Nephron progenitor cell (in vitro differentiated cells): Measurements from ENCODE around the gene EMC8.

ENCODE experiments used
- DNase-seq: peaks from one replicate; pipeline ENCODE4 v3.0.0; 2021
- H3K27ac Mint-ChIP-seq: 2 replicates; pipeline ENCODE4 v1.8.0; 2021; ENCODE audit warnings: mild to moderate bottlenecking, moderate library complexity, mixed read lengths
- H3K27me3 Mint-ChIP-seq: 2 replicates; pipeline ENCODE4 v1.8.0; 2021; ENCODE audit warnings: mild to moderate bottlenecking, low read depth, mixed read lengths; ENCODE audit not compliant: poor library complexity
- H3K36me3 Mint-ChIP-seq: 2 replicates; pipeline ENCODE4 v1.8.0; 2021; ENCODE audit warnings: low read depth, mixed read lengths
- H3K4me1 Mint-ChIP-seq: 2 replicates; pipeline ENCODE4 v1.8.0; 2021; ENCODE audit warnings: mixed read lengths
- H3K4me3 Mint-ChIP-seq: 2 replicates; pipeline ENCODE4 v1.8.0; 2021; ENCODE audit warnings: mild to moderate bottlenecking, moderate library complexity, mixed read lengths
- H3K9me3 Mint-ChIP-seq: 2 replicates; pipeline ENCODE4 v1.8.0; 2021; ENCODE audit warnings: mild to moderate bottlenecking, moderate library complexity, mixed read lengths
- TF ChIP-seq, protein P1 (sequence below): fragments of 200-600 bp; sonication (generic); IDR thresholded peaks from 2 replicates; pipeline ENCODE4 v1.5.0; 2021; ENCODE audit warnings: antibody characterized with exemption

The EMC8 gene

DNA sequence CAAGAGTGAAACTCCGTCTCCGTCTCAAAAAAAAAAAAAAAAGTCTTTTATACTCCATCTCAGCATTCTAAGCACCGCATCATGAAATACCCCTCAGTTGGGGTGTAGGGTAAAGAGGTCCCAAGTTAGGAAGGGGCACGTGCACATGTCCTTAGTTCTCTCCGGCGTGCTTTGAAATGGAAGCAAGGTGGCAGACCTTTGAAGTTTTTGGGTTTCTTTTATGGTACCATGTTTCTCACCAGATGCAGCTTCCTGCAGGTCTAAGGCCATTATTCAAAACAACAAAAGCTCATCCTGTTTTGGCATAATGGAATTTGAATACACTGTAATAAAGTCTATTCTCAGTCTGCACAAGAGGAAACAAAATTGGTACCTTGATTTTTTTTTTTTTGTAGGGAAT, 9.6 kb downstream of the EMC8 start:
- Mint-ChIP-seq H3K27me3 (no peaks in the 10 kb centered on the region), H3K27ac (no peak overlapping the region), H3K36me3 (peaks cover 69% of the 10 kb centered on the region), H3K9me3 (peaks cover 17% of the 10 kb centered on the region), H3K4me1 (peaks cover 5% of the 10 kb centered on the region), H3K4me3 (no peak overlapping the region)
- no peak for DNase-seq
- TF ChIP-seq, protein P1, sequence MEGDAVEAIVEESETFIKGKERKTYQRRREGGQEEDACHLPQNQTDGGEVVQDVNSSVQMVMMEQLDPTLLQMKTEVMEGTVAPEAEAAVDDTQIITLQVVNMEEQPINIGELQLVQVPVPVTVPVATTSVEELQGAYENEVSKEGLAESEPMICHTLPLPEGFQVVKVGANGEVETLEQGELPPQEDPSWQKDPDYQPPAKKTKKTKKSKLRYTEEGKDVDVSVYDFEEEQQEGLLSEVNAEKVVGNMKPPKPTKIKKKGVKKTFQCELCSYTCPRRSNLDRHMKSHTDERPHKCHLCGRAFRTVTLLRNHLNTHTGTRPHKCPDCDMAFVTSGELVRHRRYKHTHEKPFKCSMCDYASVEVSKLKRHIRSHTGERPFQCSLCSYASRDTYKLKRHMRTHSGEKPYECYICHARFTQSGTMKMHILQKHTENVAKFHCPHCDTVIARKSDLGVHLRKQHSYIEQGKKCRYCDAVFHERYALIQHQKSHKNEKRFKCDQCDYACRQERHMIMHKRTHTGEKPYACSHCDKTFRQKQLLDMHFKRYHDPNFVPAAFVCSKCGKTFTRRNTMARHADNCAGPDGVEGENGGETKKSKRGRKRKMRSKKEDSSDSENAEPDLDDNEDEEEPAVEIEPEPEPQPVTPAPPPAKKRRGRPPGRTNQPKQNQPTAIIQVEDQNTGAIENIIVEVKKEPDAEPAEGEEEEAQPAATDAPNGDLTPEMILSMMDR, result no peak

DNA sequence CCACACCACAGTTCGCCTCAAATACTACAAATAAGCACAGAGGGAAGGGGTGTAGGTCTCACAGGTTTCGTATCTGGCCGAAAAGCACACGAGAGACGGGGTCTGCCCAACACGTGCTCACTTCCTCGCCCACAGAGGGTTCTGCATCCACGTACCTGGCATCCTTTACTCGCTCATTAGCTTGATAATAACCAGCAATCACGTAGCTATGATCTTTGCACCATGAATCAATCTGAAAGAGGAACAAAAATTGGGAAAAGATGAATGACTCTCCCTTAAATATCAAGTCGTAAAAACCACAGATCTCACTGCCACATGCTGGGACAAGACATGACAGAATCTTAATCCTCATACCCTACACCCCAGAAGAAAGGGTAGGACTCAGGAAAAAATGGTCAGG, 10.5 kb downstream of the EMC8 start:
- H3K27me3 Mint-ChIP-seq, result no peaks in the 10 kb centered on the region
- peaks cover 5% of the 10 kb centered on the region for H3K4me1 Mint-ChIP-seq
- H3K4me3 Mint-ChIP-seq, result no peak overlapping the region
- TF ChIP-seq, protein P1, result no peak
- peak overlapping the region; percentile 11 for H3K27ac Mint-ChIP-seq
- H3K9me3 Mint-ChIP-seq, result peaks cover 17% of the 10 kb centered on the region
- peaks cover 63% of the 10 kb centered on the region for H3K36me3 Mint-ChIP-seq
- no peak for DNase-seq

DNA sequence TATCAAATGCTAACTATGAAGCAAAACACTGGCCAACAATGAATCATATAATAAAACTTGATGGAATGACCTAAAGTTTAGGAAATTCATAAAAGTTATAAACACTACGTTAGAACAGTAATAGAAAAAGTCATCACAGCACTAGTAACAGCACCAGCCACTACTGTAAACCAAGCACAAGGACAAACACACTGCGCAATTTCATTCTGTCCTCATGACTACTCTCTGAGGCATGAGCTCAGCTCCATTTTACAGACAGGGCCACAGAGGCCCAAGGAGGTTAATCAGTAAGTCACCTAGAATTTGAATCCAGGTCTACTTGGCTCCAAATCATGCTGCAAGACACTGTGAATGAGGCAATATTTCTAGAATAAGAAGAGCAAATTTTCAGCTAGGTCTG, 13.4 kb downstream of the EMC8 start:
- peaks cover 42% of the 10 kb centered on the region for H3K36me3 Mint-ChIP-seq
- no peak overlapping the region for H3K27ac Mint-ChIP-seq
- H3K9me3 Mint-ChIP-seq, result no peaks in the 10 kb centered on the region
- H3K27me3 Mint-ChIP-seq, result no peaks in the 10 kb centered on the region
- no peak overlapping the region for H3K4me3 Mint-ChIP-seq
- DNase-seq, result no peak
- TF ChIP-seq, protein P1, result no peak
- peaks cover 9% of the 10 kb centered on the region for H3K4me1 Mint-ChIP-seq

DNA sequence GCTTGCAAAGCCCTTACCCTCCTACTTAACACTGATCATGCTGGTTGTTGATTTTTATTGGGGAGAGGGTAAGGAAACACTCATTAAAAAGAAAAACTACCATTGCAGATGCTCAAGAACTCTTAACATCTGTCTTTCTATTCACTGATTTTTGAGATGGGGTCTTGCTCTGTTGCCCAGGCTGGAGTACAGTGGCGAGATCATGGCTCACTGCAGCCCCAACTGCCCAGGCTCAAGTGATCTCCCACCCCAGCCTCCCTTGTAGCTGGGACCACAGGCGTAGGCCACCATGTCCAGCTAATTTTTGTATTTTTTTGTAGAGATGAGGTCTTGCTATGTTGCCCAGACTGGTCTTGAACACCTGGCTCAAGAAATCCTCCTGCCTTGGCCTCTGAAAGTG, 14.5 kb downstream of the EMC8 start:
- Mint-ChIP-seq H3K27ac (no peak overlapping the region), H3K4me3 (no peak overlapping the region), H3K9me3 (no peaks in the 10 kb centered on the region), H3K4me1 (peaks cover 9% of the 10 kb centered on the region), H3K36me3 (peaks cover 42% of the 10 kb centered on the region), H3K27me3 (no peaks in the 10 kb centered on the region)
- DNase-seq, result no peak
- TF ChIP-seq, protein P1, result no peak

DNA sequence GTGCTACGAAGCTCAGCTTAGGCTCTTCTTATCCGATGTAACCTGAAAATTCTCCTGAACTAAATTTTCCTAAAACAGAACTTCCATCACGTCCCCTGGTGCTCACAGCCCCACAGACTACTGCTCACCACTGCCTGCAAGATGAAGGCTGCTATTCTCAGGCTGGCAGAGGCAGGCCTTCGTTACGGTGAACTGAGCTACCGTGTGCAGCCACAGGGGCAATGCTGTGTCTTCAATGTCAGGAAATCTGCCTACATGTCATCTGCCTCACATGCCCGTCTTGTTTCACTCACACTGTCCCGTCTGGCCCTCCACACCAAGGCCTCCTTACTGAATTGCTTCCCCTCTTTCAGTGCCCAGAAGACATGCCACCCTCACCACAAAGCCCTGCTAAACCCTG, 15.9 kb downstream of the EMC8 start:
- Mint-ChIP-seq H3K36me3 (peaks cover 47% of the 10 kb centered on the region), H3K27ac (peak overlapping the region; percentile 49), H3K4me3 (no peak overlapping the region), H3K27me3 (no peaks in the 10 kb centered on the region), H3K9me3 (no peaks in the 10 kb centered on the region), H3K4me1 (peaks cover 9% of the 10 kb centered on the region)
- TF ChIP-seq, protein P1, result no peak
- no peak for DNase-seq

DNA sequence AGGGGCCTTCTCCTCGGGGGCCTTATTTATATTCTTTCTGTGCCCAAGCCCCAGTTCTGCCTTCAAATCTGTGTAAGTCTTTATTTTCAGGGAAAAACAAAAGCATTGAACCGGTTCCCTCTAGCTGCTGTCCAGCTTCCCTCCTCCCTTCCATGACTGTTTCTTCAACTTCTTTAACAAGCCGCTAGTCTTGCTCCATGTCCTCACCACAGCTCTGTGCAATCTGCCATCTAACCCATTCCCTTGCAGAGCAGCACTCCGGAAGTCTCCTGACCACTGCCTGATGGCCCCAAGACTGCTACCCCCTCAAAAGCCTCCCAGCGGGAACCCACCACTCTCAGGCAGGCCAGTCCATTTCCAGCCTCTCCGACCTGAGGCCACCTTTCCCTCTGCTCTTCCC, 16.9 kb downstream of the EMC8 start:
- Mint-ChIP-seq H3K27ac (peak overlapping the region; percentile 96), H3K4me1 (peaks cover 9% of the 10 kb centered on the region), H3K36me3 (peaks cover 51% of the 10 kb centered on the region), H3K9me3 (no peaks in the 10 kb centered on the region), H3K4me3 (no peak overlapping the region), H3K27me3 (no peaks in the 10 kb centered on the region)
- DNase-seq, result no peak
- TF ChIP-seq, protein P1, result no peak
